Endothelial cell of umbilical vein (primary cell): Measurements from ENCODE around the gene PERCC1.

Experiments used
- CTCF ChIP-seq, 2 donors: IDR thresholded peaks; 1 replicate in 1 of 2; 2 replicates in 1 of 2; pipeline ENCODE4 v1.5.1; 2011; ENCODE audit warnings: low read length in 2 of 2, mild to moderate bottlenecking in 2 of 2, moderate library complexity in 2 of 2, control low read depth in 1 of 2, inconsistent platforms in 1 of 2, low read depth in 1 of 2; ENCODE audit not compliant: insufficient read depth in 1 of 2; ENCODE audit errors: extremely low read depth in 1 of 2
- JUN ChIP-seq: IDR thresholded peaks from 2 replicates; pipeline ENCODE4 v1.6.1; 2011; ENCODE audit warnings: borderline replicate concordance, low read depth; ENCODE audit not compliant: insufficient read length, insufficient read depth

DNA sequence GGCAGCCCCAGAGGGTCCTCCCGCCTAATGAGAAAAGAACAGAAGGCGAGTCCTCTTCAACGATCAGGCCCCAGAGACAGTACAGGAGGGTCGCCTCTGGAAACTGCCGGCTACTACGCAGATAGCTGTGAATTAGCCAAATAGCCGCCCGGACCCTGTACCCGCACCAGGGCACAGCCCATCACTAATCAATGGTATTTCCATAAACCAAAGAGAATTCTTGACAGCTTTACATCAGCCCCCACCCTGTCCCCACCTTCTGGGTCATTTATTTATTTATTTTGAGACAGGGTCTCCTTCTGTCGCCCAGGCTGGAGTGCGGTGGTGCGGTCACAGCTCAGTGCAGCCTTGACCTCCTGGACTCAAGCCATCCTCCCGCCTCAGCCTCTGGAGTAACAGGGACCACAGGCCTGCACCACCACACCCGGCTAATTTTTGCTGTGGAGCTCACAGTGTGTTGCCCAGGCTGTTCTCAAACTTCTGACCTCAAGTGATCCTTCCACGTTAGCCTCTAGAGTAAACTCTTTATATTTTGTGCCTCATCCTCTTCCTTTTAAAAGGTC, 44.8 kb downstream of the PERCC1 start:
- no peak for TF ChIP-seq CTCF (IDR thresholded peaks at IDR 0.05; ENCODE audit: extremely low read depth in 1 of 2, insufficient read depth in 1 of 2, low read depth in 1 of 2, low read length in 2 of 2)
- no peak for TF ChIP-seq JUN
